ENCODE measurements around the gene SLC6A11. TPM values are rescaled to one million over a fixed set of nuclear protein-coding genes. Genes with fewer than 3 reads are reported as not detected.

Gene SLC6A11
- total RNA-seq, 1 donor: not detected

- TF ChIP-seq CTCF (IDR thresholded peaks at IDR 0.05; ENCODE audit: extremely low read depth, low read depth, low read length): no peak
- H3K27ac ChIP-seq (ENCODE audit: low read depth, low read length): no peak overlapping the region
These were observed 54.3 kb downstream of the SLC6A11 start for GRCh38 chr3:10870296-10870695.

GRCh38 chr3:10873415-10873814 lies 57.4 kb downstream of the SLC6A11 start:
- Histone ChIP-seq H3K9me3 (ENCODE audit: low read depth, low read length) (no peaks in the 10 kb centered on the region), H3K4me2 (ENCODE audit: insufficient read depth, low read length) (no peak overlapping the region), H3K27ac (ENCODE audit: low read depth, low read length) (no peak overlapping the region), H3K4me1 (ENCODE audit: insufficient read depth, low read length) (no peaks in the 10 kb centered on the region), H3K36me3 (ENCODE audit: insufficient read depth, low read length) (no peaks in the 10 kb centered on the region), H3K4me3 (ENCODE audit: insufficient read depth, low read length) (no peak overlapping the region), H3K79me2 (ENCODE audit: insufficient read depth, low read length) (no peaks in the 10 kb centered on the region), H4K20me1 (ENCODE audit: insufficient read depth, low read length) (no peaks in the 10 kb centered on the region), H3K27me3 (ENCODE audit: insufficient read depth, low read length) (peaks cover 6% of the 10 kb centered on the region), H2AFZ (ENCODE audit: low read length) (no peak overlapping the region)
- DNase-seq (ENCODE audit: insufficient read length, low spot score, missing footprints): no peak
- TF ChIP-seq CTCF (IDR thresholded peaks at IDR 0.05; ENCODE audit: extremely low read depth, low read depth, low read length): no peak

More at GRCh38 chr3:10870296-10870695, 54.3 kb downstream of the SLC6A11 start:
- Histone ChIP-seq H3K79me2 (ENCODE audit: insufficient read depth, low read length) (no peaks in the 10 kb centered on the region), H3K4me2 (ENCODE audit: insufficient read depth, low read length) (no peak overlapping the region), H3K36me3 (ENCODE audit: insufficient read depth, low read length) (no peaks in the 10 kb centered on the region), H3K4me1 (ENCODE audit: insufficient read depth, low read length) (no peaks in the 10 kb centered on the region), H2AFZ (ENCODE audit: low read length) (no peak overlapping the region), H3K27me3 (ENCODE audit: insufficient read depth, low read length) (peaks cover 6% of the 10 kb centered on the region), H4K20me1 (ENCODE audit: insufficient read depth, low read length) (no peaks in the 10 kb centered on the region), H3K9me3 (ENCODE audit: low read depth, low read length) (no peaks in the 10 kb centered on the region), H3K4me3 (ENCODE audit: insufficient read depth, low read length) (no peak overlapping the region)
- no peak for DNase-seq (ENCODE audit: insufficient read length, low spot score, missing footprints)

- H4K20me1 ChIP-seq (ENCODE audit: insufficient read depth, low read length): no peaks in the 10 kb centered on the region
- peaks cover 6% of the 10 kb centered on the region for H3K27me3 ChIP-seq (ENCODE audit: insufficient read depth, low read length)
- no peaks in the 10 kb centered on the region for H3K36me3 ChIP-seq (ENCODE audit: insufficient read depth, low read length)
- H3K79me2 ChIP-seq (ENCODE audit: insufficient read depth, low read length): no peaks in the 10 kb centered on the region
- no peaks in the 10 kb centered on the region for H3K9me3 ChIP-seq (ENCODE audit: low read depth, low read length)
- no peaks in the 10 kb centered on the region for H3K4me1 ChIP-seq (ENCODE audit: insufficient read depth, low read length)
- no peak overlapping the region for H2AFZ ChIP-seq (ENCODE audit: low read length)
- no peak overlapping the region for H3K27ac ChIP-seq (ENCODE audit: low read depth, low read length)
- no peak overlapping the region for H3K4me3 ChIP-seq (ENCODE audit: insufficient read depth, low read length)
- no peak for TF ChIP-seq CTCF (IDR thresholded peaks at IDR 0.05; ENCODE audit: extremely low read depth, low read depth, low read length)
- DNase-seq (ENCODE audit: insufficient read length, low spot score, missing footprints): no peak
- H3K4me2 ChIP-seq (ENCODE audit: insufficient read depth, low read length): no peak overlapping the region
These were observed 59.9 kb downstream of the SLC6A11 start for GRCh38 chr3:10875914-10876313.

GRCh38 chr3:10876661-10877060 lies 60.6 kb downstream of the SLC6A11 start:
- Histone ChIP-seq H3K9me3 (ENCODE audit: low read depth, low read length) (no peaks in the 10 kb centered on the region), H3K27ac (ENCODE audit: low read depth, low read length) (no peak overlapping the region), H4K20me1 (ENCODE audit: insufficient read depth, low read length) (no peaks in the 10 kb centered on the region), H2AFZ (ENCODE audit: low read length) (no peak overlapping the region), H3K4me1 (ENCODE audit: insufficient read depth, low read length) (no peaks in the 10 kb centered on the region), H3K36me3 (ENCODE audit: insufficient read depth, low read length) (no peaks in the 10 kb centered on the region), H3K4me3 (ENCODE audit: insufficient read depth, low read length) (no peak overlapping the region), H3K4me2 (ENCODE audit: insufficient read depth, low read length) (no peak overlapping the region), H3K27me3 (ENCODE audit: insufficient read depth, low read length) (peaks cover 6% of the 10 kb centered on the region), H3K79me2 (ENCODE audit: insufficient read depth, low read length) (no peaks in the 10 kb centered on the region)
- no peak for DNase-seq (ENCODE audit: insufficient read length, low spot score, missing footprints)
- TF ChIP-seq CTCF (IDR thresholded peaks at IDR 0.05; ENCODE audit: extremely low read depth, low read depth, low read length): no peak
